NCI-H2029 (cell line): ENCODE results near the gene EDA.

Experiments
- DNase-seq: peaks from one replicate; lab custom pipeline; 2025; lab: John Stamatoyannopoulos, UW

Gene EDA

GRCh38 chrX:69615779-69616456 is at the start of gene EDA:
EDA (plus strand) TSS chrX:69616113.
- peak; percentile 40 for DNase-seq

GRCh38 chrX:69568828-69569227 is 47.1 kb upstream of the EDA start:
- DNase-seq = no peak

GRCh38 chrX:69597399-69597798 is 18.5 kb upstream of the EDA start:
- no peak for DNase-seq

GRCh38 chrX:69600182-69600581 is 15.7 kb upstream of the EDA start:
- DNase-seq = no peak

- no peak for DNase-seq
These were observed 12.2 kb upstream of the EDA start for GRCh38 chrX:69603566-69604194.

- DNase-seq = no peak
These were observed 10.4 kb upstream of the EDA start for GRCh38 chrX:69605521-69605920.

GRCh38 chrX:69607616-69608015 is 8.3 kb upstream of the EDA start:
- no peak for DNase-seq

DNA sequence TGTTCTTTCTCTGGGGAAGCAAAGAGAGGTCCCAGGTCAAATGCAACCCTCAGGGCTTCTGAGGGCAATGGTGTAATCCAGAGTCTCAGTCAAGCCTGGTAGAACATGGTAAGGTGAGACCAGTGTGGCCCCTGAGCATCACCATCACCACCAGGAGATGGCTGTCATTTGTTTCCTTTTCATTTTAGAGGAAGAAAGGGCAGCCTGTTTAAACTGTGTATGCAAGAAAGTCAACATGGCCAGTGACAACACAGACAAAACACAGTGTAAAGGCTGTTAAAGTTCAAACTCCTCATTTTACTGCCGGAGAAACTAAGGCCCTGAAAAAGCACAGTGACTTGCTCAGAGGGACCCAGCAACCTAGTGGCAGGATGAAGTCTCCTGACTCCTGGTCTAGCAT is 2.0 kb upstream of the EDA start:
- no peak for DNase-seq

DNA sequence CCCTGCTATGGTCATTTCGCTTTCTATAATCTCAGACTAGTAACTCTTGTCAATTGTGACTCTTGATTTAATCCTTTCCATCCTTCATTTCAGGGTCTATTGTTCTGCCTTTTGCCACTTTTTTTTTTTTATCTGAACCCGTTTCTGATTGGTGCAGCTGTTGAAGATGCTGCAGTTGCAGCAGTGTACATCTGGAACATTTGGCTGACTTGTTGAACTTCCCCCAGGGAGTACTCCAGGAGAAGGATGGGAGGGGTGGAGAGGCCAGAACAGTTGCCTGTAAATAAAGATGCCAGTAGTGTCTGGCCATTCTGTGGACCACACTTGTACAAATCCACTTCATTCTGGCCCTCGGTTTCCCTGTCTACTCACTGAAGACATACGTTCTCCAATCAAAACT is 1.0 kb upstream of the EDA start:
- DNase-seq = no peak

DNA sequence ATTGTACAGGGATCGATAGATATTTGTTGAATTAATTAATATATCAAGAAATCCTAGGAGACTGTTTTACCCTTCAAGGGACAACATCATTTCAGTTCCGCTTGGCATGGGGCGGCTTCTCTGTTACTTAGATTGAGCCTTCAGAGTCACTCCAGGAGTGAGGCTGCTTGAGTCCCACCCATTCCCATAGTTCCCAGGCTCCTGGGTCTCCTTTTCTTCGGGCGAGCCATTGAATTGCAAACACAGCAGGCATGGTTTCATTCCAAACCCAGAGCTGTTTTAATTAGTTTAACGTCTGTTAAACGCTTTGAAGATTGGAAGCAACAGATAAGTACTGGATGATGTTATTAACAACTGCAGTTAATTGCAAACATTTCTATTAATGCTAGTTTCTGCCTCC is 571 bp upstream of the EDA start:
- DNase-seq = no peak

DNA sequence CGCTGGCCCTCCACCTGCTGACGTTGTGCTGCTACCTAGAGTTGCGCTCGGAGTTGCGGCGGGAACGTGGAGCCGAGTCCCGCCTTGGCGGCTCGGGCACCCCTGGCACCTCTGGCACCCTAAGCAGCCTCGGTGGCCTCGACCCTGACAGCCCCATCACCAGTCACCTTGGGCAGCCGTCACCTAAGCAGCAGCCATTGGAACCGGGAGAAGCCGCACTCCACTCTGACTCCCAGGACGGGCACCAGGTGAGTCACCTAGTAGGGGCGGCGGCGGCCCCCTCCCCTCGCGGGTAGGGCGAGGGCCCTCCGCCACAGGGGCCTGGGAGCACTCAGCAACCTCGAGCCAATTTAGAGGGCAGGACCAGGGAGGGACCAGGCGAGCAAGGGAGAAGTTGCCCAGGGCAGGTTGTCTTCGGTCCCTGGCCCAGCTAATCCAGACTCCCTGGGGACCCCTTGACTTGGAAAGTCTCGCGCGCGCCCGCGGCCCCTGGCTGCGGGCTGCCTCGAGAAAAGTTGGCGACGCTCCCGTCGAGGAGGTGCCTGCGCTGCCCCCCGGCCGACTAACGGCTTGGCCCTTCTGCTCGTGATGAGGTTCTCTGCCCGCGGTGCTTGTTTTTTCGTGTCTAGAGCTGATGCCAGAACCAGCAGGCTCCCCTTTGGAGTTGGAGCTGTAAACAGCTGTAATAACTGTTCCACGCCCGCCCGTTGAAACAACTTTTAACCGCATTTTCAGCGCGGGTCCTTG is 717 bp downstream of the EDA start:
- DNase-seq = no peak

DNA sequence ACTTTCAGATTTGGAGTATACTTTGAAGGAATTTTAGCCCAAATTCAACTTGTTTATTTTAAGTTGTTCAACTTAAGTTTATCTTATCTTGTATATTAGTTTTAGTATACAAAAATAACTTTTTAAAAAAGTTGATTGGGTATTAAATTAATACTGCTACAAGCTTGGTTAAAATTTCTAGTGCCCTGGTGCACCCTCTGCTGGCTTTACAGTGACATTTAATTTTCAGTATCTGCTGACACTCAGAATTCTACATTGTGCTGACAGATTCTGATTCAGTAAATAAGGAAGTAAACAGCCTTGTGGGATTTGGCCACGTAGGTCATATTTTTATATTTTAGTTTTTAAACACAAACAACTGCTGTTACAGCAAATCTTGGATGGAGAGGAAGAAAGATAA is 2.9 kb downstream of the EDA start:
- DNase-seq = no peak

DNA sequence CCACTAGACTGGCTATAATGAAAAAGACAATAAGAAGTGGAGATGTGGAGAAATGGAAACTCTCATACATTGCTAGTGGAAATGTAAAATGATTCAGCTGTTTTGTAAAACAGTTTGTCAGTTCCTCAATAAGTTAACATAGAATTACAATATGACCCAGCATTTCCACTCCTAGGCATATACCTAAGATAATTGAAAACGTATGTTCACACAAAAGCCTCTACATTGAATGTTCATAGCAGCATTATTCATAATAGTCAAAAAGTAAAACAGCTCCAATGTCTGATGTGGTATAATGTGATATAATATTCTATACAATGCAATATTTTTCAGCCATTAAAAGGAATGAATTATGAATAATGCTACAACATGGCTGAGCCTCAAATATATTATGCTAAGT is 10.2 kb downstream of the EDA start:
- DNase-seq = no peak

GRCh38 chrX:69627744-69628143 is 11.8 kb downstream of the EDA start:
- DNase-seq = no peak

GRCh38 chrX:69630147-69630546 is 14.2 kb downstream of the EDA start:
- DNase-seq = no peak

- DNase-seq = no peak
These were observed 48.8 kb downstream of the EDA start for GRCh38 chrX:69664693-69665092.

GRCh38 chrX:69670001-69670555 is 54.2 kb downstream of the EDA start:
- no peak for DNase-seq

GRCh38 chrX:69674891-69675290 is 59.0 kb downstream of the EDA start:
- no peak for DNase-seq

GRCh38 chrX:69705818-69706217 is 89.9 kb downstream of the EDA start:
- DNase-seq = no peak

GRCh38 chrX:69718102-69718501 is 102.2 kb downstream of the EDA start:
- no peak for DNase-seq

DNA sequence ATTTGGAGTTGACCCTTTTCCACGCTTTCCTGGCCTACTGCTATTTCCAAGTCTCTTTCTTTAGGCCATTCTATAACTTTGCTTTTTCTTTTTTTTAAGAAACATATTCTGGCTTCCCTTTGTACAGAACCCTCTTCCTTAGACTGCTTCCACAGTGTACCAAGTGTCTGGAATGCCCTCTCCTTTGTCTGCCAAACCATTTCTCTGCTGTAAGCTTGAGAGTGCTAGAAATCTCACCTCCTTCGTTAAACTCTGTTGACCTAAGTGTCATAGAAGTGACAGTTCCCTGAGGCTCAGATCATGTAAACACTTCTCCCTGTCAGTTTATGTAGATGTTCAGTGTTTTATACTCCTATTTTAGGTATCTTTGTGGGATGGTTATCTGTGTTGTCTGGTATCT is 108.4 kb downstream of the EDA start:
- no peak for DNase-seq

DNA sequence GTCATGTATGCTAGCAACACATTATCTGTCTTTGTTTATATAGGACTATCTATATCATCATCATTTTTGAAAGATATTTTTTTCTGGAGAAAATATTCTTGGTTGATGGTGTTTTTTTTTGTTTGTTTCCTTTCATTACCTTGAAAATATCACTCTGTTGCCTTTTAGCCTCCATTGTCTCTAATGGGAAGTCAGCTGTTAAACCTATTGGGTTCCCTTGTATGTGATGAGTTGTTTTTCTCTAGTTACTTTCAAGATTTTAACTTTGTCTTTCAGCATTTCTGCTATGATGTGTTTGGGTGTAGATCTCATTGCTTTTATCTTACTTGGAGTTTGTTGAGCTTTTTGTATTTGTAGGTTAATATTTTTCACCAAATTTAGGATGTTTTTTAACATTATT is 124.4 kb downstream of the EDA start:
- no peak for DNase-seq

DNA sequence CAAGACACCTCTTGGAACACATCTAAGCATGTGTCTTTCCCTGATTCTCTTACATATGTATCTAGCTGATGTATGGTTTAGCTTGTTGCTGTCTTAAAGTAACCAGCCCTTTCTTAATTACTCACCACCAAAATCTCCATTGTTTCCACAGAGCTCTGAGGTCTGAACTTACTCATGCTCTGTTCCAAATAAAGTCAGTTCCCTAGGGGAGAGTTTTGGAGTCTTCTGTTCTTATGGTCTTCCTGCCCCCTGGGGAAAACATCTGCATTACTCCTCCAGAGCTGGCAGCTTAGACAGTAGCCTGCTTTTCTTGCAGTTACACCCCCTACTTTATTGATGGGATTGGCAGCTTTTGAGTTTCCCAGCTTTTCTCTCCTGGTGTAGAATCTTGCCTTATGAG is 125.8 kb downstream of the EDA start:
- no peak for DNase-seq
